Mucosa of stomach (tissue), 1 donor: ENCODE results near the gene PEPD.

Experiments
- H3K27me3 ChIP-seq: one replicate; pipeline ENCODE4 v1.7.0; 2013; ENCODE audit warnings: mild to moderate bottlenecking, low read length; ENCODE audit not compliant: control insufficient read depth, insufficient read depth
- H3K36me3 ChIP-seq: one replicate; pipeline ENCODE4 v1.7.0; 2013; ENCODE audit warnings: low read length; ENCODE audit not compliant: control insufficient read depth, insufficient read depth
- H3K4me1 ChIP-seq: one replicate; pipeline ENCODE4 v1.7.0; 2013; ENCODE audit warnings: mild to moderate bottlenecking, low read length; ENCODE audit not compliant: control insufficient read depth, insufficient read depth
- H3K4me3 ChIP-seq: one replicate; pipeline ENCODE4 v1.7.0; 2013; ENCODE audit warnings: low read length
- H3K9ac ChIP-seq: one replicate; pipeline ENCODE4 v1.7.0; 2013; ENCODE audit warnings: mild to moderate bottlenecking, low read length, moderate library complexity
- H3K9me3 ChIP-seq: one replicate; pipeline ENCODE4 v1.7.0; 2013; ENCODE audit warnings: mild to moderate bottlenecking, low read length, moderate library complexity; ENCODE audit not compliant: control insufficient read depth
- donor health status: Pancreatic carcinoma.

PEPD gene

DNA sequence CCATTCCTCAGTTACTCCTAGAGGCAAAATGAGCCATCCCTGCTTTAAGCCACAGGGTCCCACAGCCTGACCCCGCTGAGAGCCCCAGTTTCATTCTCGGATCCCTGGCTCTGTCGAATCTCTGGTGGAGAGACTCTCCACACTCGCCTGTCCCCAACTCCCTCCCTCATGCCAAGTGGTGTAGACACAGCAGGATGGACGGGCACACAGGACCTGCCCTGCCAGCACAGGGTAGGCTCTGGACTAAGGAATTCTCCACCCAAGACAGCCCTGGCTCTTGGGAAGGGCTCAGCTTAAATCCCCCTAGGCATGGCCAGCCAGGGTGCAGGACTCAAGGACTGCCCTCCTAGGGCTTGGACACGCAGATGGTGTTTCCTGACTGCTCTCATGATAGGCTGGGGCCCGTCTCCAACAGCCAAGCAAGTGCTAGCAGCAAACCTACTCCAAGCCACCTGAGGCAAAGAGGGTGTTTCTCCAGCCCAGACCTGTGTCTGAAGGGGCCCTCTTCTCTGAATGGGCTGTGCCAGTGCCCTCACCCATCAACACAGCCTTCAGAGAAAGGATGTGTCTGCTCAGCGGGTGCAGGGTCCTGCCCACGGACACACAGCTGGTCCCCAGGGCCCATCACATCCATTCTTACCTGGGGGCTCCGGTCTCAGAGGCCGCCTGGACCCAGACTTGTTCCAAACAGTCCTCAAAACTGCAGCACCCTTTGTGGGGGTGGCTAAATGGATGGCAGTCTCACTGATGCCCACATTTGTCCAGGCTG is 65.3 kb downstream of the PEPD start:
- no peak overlapping the region for H3K9ac ChIP-seq
- H3K4me3 ChIP-seq: no peak overlapping the region
- no peaks in the 10 kb centered on the region for H3K27me3 ChIP-seq
- no peaks in the 10 kb centered on the region for H3K9me3 ChIP-seq
- no peaks in the 10 kb centered on the region for H3K4me1 ChIP-seq
- H3K36me3 ChIP-seq: no peaks in the 10 kb centered on the region

GRCh38 chr19:33453265-33453664 is 68.3 kb downstream of the PEPD start:
- H3K4me3 ChIP-seq: no peak overlapping the region
- H3K27me3 ChIP-seq: no peaks in the 10 kb centered on the region
- H3K9me3 ChIP-seq: no peaks in the 10 kb centered on the region
- H3K4me1 ChIP-seq: no peaks in the 10 kb centered on the region
- no peak overlapping the region for H3K9ac ChIP-seq
- no peaks in the 10 kb centered on the region for H3K36me3 ChIP-seq

- Histone ChIP-seq H3K9ac (no peak overlapping the region), H3K36me3 (no peaks in the 10 kb centered on the region), H3K4me3 (no peak overlapping the region), H3K27me3 (no peaks in the 10 kb centered on the region), H3K9me3 (no peaks in the 10 kb centered on the region), H3K4me1 (no peaks in the 10 kb centered on the region)
Measured at GRCh38 chr19:33450689-33451088, 70.9 kb downstream of the PEPD start.

GRCh38 chr19:33449799-33450198 is 71.8 kb downstream of the PEPD start:
- H3K9me3 ChIP-seq: no peaks in the 10 kb centered on the region
- H3K4me1 ChIP-seq: no peaks in the 10 kb centered on the region
- no peak overlapping the region for H3K4me3 ChIP-seq
- H3K36me3 ChIP-seq: no peaks in the 10 kb centered on the region
- H3K27me3 ChIP-seq: no peaks in the 10 kb centered on the region
- no peak overlapping the region for H3K9ac ChIP-seq

DNA sequence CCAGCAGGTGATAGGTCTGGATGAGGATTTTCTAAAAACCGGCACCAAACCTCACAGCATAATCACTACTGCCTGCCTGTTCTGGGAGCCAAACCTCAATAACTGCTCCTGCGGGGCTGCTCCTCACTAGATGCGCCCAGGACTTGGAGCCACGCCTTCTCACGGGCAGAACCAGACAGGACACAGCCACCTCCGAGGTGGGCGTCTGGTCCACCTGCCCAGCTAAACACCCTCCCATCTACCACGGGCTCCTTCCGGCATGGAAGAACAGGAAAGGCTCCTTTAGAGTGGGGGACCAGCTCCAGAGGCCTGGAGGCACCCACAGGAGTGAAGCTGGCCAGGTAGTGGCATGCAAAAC is 73.5 kb downstream of the PEPD start:
- Histone ChIP-seq H3K9ac (no peak overlapping the region), H3K4me1 (no peaks in the 10 kb centered on the region), H3K36me3 (no peaks in the 10 kb centered on the region), H3K4me3 (no peak overlapping the region), H3K27me3 (no peaks in the 10 kb centered on the region), H3K9me3 (no peaks in the 10 kb centered on the region)

DNA sequence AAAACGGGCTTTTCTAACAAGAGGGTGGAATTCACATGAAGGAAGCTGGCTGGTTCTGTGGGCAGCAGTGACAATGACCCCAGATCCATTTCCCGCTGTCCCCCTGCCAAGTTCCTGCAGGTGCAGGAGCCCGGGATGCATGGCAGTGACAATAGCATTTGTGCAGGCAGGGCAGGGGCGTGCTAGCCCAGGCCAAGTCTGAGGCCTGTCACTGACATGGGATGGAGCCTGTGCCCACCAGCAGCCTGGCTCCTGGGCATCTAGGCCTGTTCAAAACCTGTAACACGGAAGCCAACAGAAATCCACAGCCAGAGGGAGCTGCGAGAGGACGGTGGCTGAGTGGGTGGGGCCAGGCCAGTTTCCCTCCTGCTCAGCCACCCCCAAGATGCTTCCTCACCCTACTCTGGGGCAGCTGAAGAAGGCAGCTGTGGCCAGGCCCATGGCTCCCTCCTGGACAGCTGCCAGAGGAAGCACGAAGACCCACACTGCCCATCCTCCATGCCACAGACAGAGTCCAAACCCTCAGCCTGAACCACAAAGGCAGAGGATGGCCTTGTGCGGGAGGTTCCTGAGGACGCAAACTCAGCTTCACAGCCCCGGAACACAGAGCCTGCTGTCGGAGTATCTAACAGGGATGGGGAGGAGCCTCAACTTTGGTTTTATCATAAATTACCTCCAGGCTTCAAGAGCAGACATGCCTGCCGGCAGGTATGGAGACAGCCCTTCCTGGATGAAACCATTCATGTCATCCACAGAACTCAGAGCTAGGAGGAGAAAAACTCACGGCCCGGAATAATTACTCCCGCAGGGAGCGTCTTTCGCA is 74.0 kb downstream of the PEPD start:
- H3K4me3 ChIP-seq: no peak overlapping the region
- H3K4me1 ChIP-seq: no peaks in the 10 kb centered on the region
- no peaks in the 10 kb centered on the region for H3K27me3 ChIP-seq
- no peak overlapping the region for H3K9ac ChIP-seq
- no peaks in the 10 kb centered on the region for H3K9me3 ChIP-seq
- H3K36me3 ChIP-seq: no peaks in the 10 kb centered on the region

DNA sequence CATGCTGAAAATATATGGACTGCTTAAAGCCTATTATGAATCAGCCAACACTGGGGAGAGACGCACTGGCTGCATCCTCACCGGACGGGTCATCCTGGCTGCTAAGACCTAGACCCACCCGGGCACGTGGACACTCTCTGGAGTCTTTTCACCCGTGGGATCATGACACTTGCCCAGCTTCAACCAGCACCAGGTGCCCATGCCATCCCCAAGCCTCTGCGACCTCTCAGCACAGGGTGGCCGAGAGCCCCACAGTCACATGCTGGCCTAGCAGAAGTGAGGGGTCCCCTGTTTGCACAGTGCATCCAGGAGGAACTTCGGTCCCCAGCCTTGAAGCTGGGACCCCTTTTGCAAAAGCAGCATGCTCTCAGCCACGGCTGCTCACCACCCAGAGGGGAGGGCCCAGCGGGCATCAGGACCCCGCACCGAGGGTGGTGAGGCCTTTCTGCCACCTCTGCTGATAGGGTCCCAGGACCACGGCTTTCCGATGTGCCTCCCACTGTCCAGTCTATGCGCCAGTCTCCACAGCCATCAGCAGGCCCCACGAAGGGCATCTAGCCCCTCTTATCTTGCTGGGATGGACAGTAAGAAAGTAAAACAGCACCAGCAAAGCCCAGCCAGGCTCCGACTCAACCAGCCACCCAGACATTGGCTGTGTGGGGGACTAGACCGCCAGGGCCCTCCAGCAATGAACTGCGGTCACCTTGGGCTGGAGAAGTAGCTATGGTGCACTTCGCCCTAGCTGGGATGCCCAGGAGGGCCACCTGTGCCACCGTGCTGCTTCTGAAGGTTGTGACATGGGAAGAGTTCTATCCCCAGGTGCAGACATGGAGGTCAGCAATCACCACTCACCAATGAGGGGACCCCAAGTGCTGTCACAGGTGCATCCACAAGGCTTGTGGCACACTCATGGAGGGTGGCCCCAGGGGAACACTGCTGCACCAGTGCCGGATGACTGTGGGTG is 75.0 kb downstream of the PEPD start:
- Histone ChIP-seq H3K27me3 (no peaks in the 10 kb centered on the region), H3K9ac (no peak overlapping the region), H3K4me3 (no peak overlapping the region), H3K4me1 (no peaks in the 10 kb centered on the region), H3K9me3 (no peaks in the 10 kb centered on the region), H3K36me3 (no peaks in the 10 kb centered on the region)

- Histone ChIP-seq H3K36me3 (no peaks in the 10 kb centered on the region), H3K27me3 (no peaks in the 10 kb centered on the region), H3K4me3 (no peak overlapping the region), H3K9me3 (no peaks in the 10 kb centered on the region), H3K9ac (no peak overlapping the region), H3K4me1 (no peaks in the 10 kb centered on the region)
Measured at GRCh38 chr19:33445442-33446329, 75.9 kb downstream of the PEPD start.

GRCh38 chr19:33444562-33445441 is 76.8 kb downstream of the PEPD start:
- H3K36me3 ChIP-seq: no peaks in the 10 kb centered on the region

GRCh38 chr19:33443638-33444561 is 77.7 kb downstream of the PEPD start:
- H3K27me3 ChIP-seq: no peaks in the 10 kb centered on the region
- no peak overlapping the region for H3K9ac ChIP-seq
- H3K9me3 ChIP-seq: no peaks in the 10 kb centered on the region
- no peaks in the 10 kb centered on the region for H3K4me1 ChIP-seq
- no peak overlapping the region for H3K4me3 ChIP-seq
- H3K36me3 ChIP-seq: no peaks in the 10 kb centered on the region

More at GRCh38 chr19:33444562-33445441, 76.8 kb downstream of the PEPD start:
- H3K9ac ChIP-seq: no peak overlapping the region
- H3K27me3 ChIP-seq: no peaks in the 10 kb centered on the region
- no peaks in the 10 kb centered on the region for H3K4me1 ChIP-seq
- no peaks in the 10 kb centered on the region for H3K9me3 ChIP-seq
- no peak overlapping the region for H3K4me3 ChIP-seq
